Vagina (tissue), 2 donors: ENCODE data around the gene TSPAN5. TPM values are rescaled to one million over a fixed set of nuclear protein-coding genes. Genes with fewer than 3 reads are reported as not detected.

Source experiments
- DNase-seq, 2 donors: peaks; one replicate each; pipeline ENCODE4 v3.0.0-alpha.2; 2017; ENCODE audit errors: extremely low spot score in 2 of 2
- H3K27ac ChIP-seq: fragments of 200-600 bp; sonication (generic); one replicate; pipeline ENCODE4 v1.5.1; 2019
- H3K27me3 ChIP-seq: fragments of 200-600 bp; sonication (generic); one replicate; pipeline ENCODE4 v1.5.1; 2019
- H3K36me3 ChIP-seq, 2 donors: fragments of 200-600 bp; sonication (generic); one replicate each; pipeline ENCODE4 v1.5.1; 2017 to 2019
- H3K4me1 ChIP-seq: fragments of 200-600 bp; sonication (generic); one replicate; pipeline ENCODE4 v1.5.1; 2019
- H3K4me3 ChIP-seq, 2 donors: fragments of 200-600 bp; sonication (generic); 1 replicate in 1 of 2; 2 replicates in 1 of 2; pipeline ENCODE4 v1.5.1; 2016 to 2019
- H3K9me3 ChIP-seq: fragments of 200-600 bp; sonication (generic); one replicate; pipeline ENCODE4 v1.5.1; 2019
- CTCF ChIP-seq, 3 experiments: fragments of 450-650 bp in 2 of 3; fragments of 200-600 bp in 1 of 3; sonication (generic) in 1 of 3; IDR thresholded peaks; one replicate each; pipeline ENCODE4 v1.5.1; 2017 to 2019; ENCODE audit warnings: antibody characterized with exemption in 3 of 3, mild to moderate bottlenecking in 2 of 3, moderate library complexity in 2 of 3
- POLR2A ChIP-seq, 2 donors: fragments of 450-650 bp; IDR thresholded peaks; one replicate each; pipeline ENCODE4 v1.6.1; 2017; ENCODE audit warnings: antibody characterized with exemption in 2 of 2, mild to moderate bottlenecking in 2 of 2, moderate library complexity in 2 of 2
- POLR2AphosphoS5 ChIP-seq, 2 donors: sonication (generic); formaldehyde crosslinking; IDR thresholded peaks; one replicate each; pipeline ENCODE4 v1.9.0; 2017; ENCODE audit warnings: antibody characterized with exemption in 2 of 2, mild to moderate bottlenecking in 2 of 2, low read depth in 1 of 2; ENCODE audit not compliant: insufficient read depth in 1 of 2
- intact Hi-C: fragments of 100-400 bp; cut with DNase I; formaldehyde crosslinking; loops from one replicate; pipeline ENCODE4 v1.15.1; 2023
- total RNA-seq: library from RNA; depleted of rRNA; stranded (reverse); fragments of >200 nt; gene quantifications from one replicate; pipeline ENCODE4 v1.2.3, GENCODE V29; 2016

Gene TSPAN5
- total RNA-seq, 1 donor from 2014 or later: 15.5 TPM

- Histone ChIP-seq H3K27me3 (no peaks in the 10 kb centered on the region), H3K36me3 (no peaks in the 10 kb centered on the region), H3K27ac (no peak overlapping the region), H3K9me3 (no peaks in the 10 kb centered on the region), H3K4me1 (no peaks in the 10 kb centered on the region), H3K4me3 (no peak overlapping the region)
- TF ChIP-seq POLR2A (IDR thresholded peaks at IDR 0.05): no peak
- TF ChIP-seq POLR2AphosphoS5 (IDR thresholded peaks at IDR 0.05; ENCODE audit: insufficient read depth in 1 of 2, low read depth in 1 of 2): no peak
- TF ChIP-seq CTCF (IDR thresholded peaks at IDR 0.05): no peak
- DNase-seq: no peak
- intact Hi-C loops: no loop called here
Measured at GRCh38 chr4:98680806-98681205, 22.4 kb upstream of the TSPAN5 start.

GRCh38 chr4:98679738-98680137, 21.3 kb upstream of the TSPAN5 start:
- Histone ChIP-seq H3K9me3 (no peaks in the 10 kb centered on the region), H3K4me1 (no peaks in the 10 kb centered on the region), H3K36me3 (no peaks in the 10 kb centered on the region), H3K4me3 (no peak overlapping the region), H3K27ac (no peak overlapping the region), H3K27me3 (no peaks in the 10 kb centered on the region)
- no peak for DNase-seq
- intact Hi-C loops: no loop called here
- TF ChIP-seq CTCF (IDR thresholded peaks at IDR 0.05) (no peak), POLR2A (IDR thresholded peaks at IDR 0.05) (no peak), POLR2AphosphoS5 (IDR thresholded peaks at IDR 0.05; ENCODE audit: insufficient read depth in 1 of 2, low read depth in 1 of 2) (no peak)

GRCh38 chr4:98677799-98678198, 19.4 kb upstream of the TSPAN5 start:
- no peak for DNase-seq
- Histone ChIP-seq H3K27ac (no peak overlapping the region), H3K36me3 (no peaks in the 10 kb centered on the region), H3K9me3 (no peaks in the 10 kb centered on the region), H3K4me3 (no peak overlapping the region), H3K27me3 (no peaks in the 10 kb centered on the region), H3K4me1 (no peaks in the 10 kb centered on the region)
- intact Hi-C loops: no loop called here
- no peak for TF ChIP-seq POLR2AphosphoS5 (IDR thresholded peaks at IDR 0.05; ENCODE audit: insufficient read depth in 1 of 2, low read depth in 1 of 2)
- TF ChIP-seq CTCF (IDR thresholded peaks at IDR 0.05): no peak
- no peak for TF ChIP-seq POLR2A (IDR thresholded peaks at IDR 0.05)

- Histone ChIP-seq H3K9me3 (no peaks in the 10 kb centered on the region), H3K4me3 (no peak overlapping the region), H3K36me3 (no peaks in the 10 kb centered on the region), H3K27ac (no peak overlapping the region), H3K27me3 (no peaks in the 10 kb centered on the region), H3K4me1 (no peaks in the 10 kb centered on the region)
- no peak for DNase-seq
- intact Hi-C loops: no loop called here
- TF ChIP-seq POLR2AphosphoS5 (IDR thresholded peaks at IDR 0.05; ENCODE audit: insufficient read depth in 1 of 2, low read depth in 1 of 2) (no peak), CTCF (IDR thresholded peaks at IDR 0.05) (no peak)
Measured at GRCh38 chr4:98674404-98675173, 16.2 kb upstream of the TSPAN5 start.

- Histone ChIP-seq H3K36me3 (no peaks in the 10 kb centered on the region), H3K4me1 (no peaks in the 10 kb centered on the region), H3K27ac (no peak overlapping the region), H3K4me3 (no peak overlapping the region), H3K27me3 (no peaks in the 10 kb centered on the region), H3K9me3 (no peaks in the 10 kb centered on the region)
- intact Hi-C loops: no loop called here
- no peak for DNase-seq
- TF ChIP-seq POLR2A (IDR thresholded peaks at IDR 0.05) (no peak), POLR2AphosphoS5 (IDR thresholded peaks at IDR 0.05; ENCODE audit: insufficient read depth in 1 of 2, low read depth in 1 of 2) (no peak), CTCF (IDR thresholded peaks at IDR 0.05) (no peak)
Measured at GRCh38 chr4:98673978-98674377, 15.6 kb upstream of the TSPAN5 start.
